22Rv1 (cell line): ENCODE data around the gene ZG16B.

ENCODE experiments used
- H3K27ac ChIP-seq: fragments of 450-650 bp; 2 replicates; pipeline ENCODE4 v1.5.1; 2017
- CTCF ChIP-seq: fragments of 450-650 bp; IDR thresholded peaks from 2 replicates; pipeline ENCODE4 v1.5.1; 2017; ENCODE audit warnings: mild to moderate bottlenecking
- ZFX ChIP-seq: fragments of 450-650 bp; IDR thresholded peaks from 2 replicates; pipeline ENCODE4 v1.6.1; 2017; ENCODE audit warnings: antibody characterized with exemption, borderline replicate concordance

The ZG16B gene

GRCh38 chr16:2852731-2853507 lies 22.8 kb downstream of the ZG16B start:
- no peak overlapping the region for H3K27ac ChIP-seq
- TF ChIP-seq ZFX (no peak), CTCF (no peak)

- TF ChIP-seq ZFX (no peak), CTCF (no peak)
- no peak overlapping the region for H3K27ac ChIP-seq
Measured at GRCh38 chr16:2853531-2854073, 23.5 kb downstream of the ZG16B start.

GRCh38 chr16:2854700-2855309 lies 24.7 kb downstream of the ZG16B start:
- no peak for TF ChIP-seq ZFX
- peak; percentile 75 for TF ChIP-seq CTCF
- no peak overlapping the region for H3K27ac ChIP-seq

GRCh38 chr16:2855536-2855935 lies 25.4 kb downstream of the ZG16B start:
- TF ChIP-seq CTCF, result no peak
- TF ChIP-seq ZFX, result no peak
- H3K27ac ChIP-seq, result no peak overlapping the region

GRCh38 chr16:2856061-2856670 lies 26.1 kb downstream of the ZG16B start:
- peak overlapping the region; percentile 33 for H3K27ac ChIP-seq
- TF ChIP-seq CTCF (no peak), ZFX (no peak)

- TF ChIP-seq ZFX (no peak), CTCF (no peak)
- peak overlapping the region; percentile 74 for H3K27ac ChIP-seq
Measured at GRCh38 chr16:2856686-2857450, 26.8 kb downstream of the ZG16B start.
